GM12878 (cell line): Measurements from ENCODE around the gene ITGB5. TPM values are rescaled to one million over a fixed set of nuclear protein-coding genes. Genes with fewer than 3 reads are reported as not detected.

Experiments used
- ATAC-seq: fragments of 200-7000 bp; cut with Tn5 transposase; 3 replicates; pipeline ENCODE4 v1.9.1; 2020; ENCODE audit warnings: mild to moderate bottlenecking, moderate library complexity
- BruUV-seq: library from RNA; stranded (reverse); fragments of 400-500 nt; replicated peaks from 2 replicates; lab custom pipeline; 2021; lab: Mats Ljungman, UMichigan
- CTCF ChIA-PET: fragments of 300-600 bp; sonication (Branson Sonifier 250); formaldehyde crosslinking; extraction: SDS; loops from one replicate; lab custom pipeline; 2021; ENCODE audit warnings: inconsistent platforms; lab: Yijun Ruan, JAX
- POLR2A ChIA-PET: fragments of 350-600 bp; formaldehyde crosslinking; extraction: SDS; loops from one replicate; lab custom pipeline; 2021; ENCODE audit warnings: inconsistent platforms; lab: Charles Lee
- RAD21 ChIA-PET: fragments of 300-600 bp; sonication (Branson Sonifier 250); formaldehyde crosslinking; loops from one replicate; lab custom pipeline; 2023; ENCODE audit warnings: antibody characterized with exemption; ENCODE audit not compliant: unreplicated experiment; lab: Charles Lee
- SMC1A ChIA-PET: fragments of 300-600 bp; sonication (Branson Sonifier 250); formaldehyde crosslinking; loops from one replicate; lab custom pipeline; 2023; ENCODE audit not compliant: unreplicated experiment, uncharacterized antibody; lab: Charles Lee
- DNase-seq: peaks from one replicate; pipeline ENCODE4 v3.0.0-alpha.2; 2011; ENCODE audit warnings: low read depth, low spot score
- FAIRE-seq: peaks from 3 replicates; lab custom pipeline; 2011; peaks lifted over from hg19 to GRCh38; lab: Jason Lieb, UNC
- H2AFZ ChIP-seq: 2 replicates; pipeline ENCODE4 v1.6.0; 2011; ENCODE audit warnings: low read depth, low read length, control low read depth; ENCODE audit not compliant: control insufficient read depth
- H3K27ac ChIP-seq: 2 replicates; pipeline ENCODE4 v1.5.1; 2011; ENCODE audit warnings: control low read depth; ENCODE audit not compliant: control insufficient read depth, insufficient read depth
- H3K27me3 ChIP-seq, 2 experiments: replicated peaks in 1 of 2; 2 replicates each; pipeline versions ENCODE4 v1.6.0 to v1.6.1; 2011; ENCODE audit warnings: low read length in 1 of 2; ENCODE audit not compliant: control insufficient read depth in 2 of 2, insufficient read depth in 2 of 2
- H3K36me3 ChIP-seq, 2 experiments: 2 replicates each; pipeline ENCODE4 v1.5.1; 2011; ENCODE audit warnings: low read length in 1 of 2; ENCODE audit not compliant: control insufficient read depth in 2 of 2, insufficient read depth in 2 of 2
- H3K4me1 ChIP-seq: 2 replicates; pipeline ENCODE4 v1.6.1; 2011; ENCODE audit warnings: mild to moderate bottlenecking, low read length, moderate library complexity, mixed read lengths; ENCODE audit not compliant: control insufficient read depth, insufficient read depth
- H3K4me2 ChIP-seq: 2 replicates; pipeline ENCODE4 v1.6.0; 2011; ENCODE audit warnings: control low read depth; ENCODE audit not compliant: control insufficient read depth, insufficient read depth
- H3K4me3 ChIP-seq: fragments of 200-600 bp; sonication (generic); 2 replicates; pipeline ENCODE4 v1.5.1; 2016
- H3K79me2 ChIP-seq: 2 replicates; pipeline ENCODE4 v1.6.0; 2011; ENCODE audit warnings: low read length; ENCODE audit not compliant: control insufficient read depth, insufficient read depth
- H3K9ac ChIP-seq: 2 replicates; pipeline ENCODE4 v1.8.0; 2011; ENCODE audit warnings: low read length, control low read depth, mixed read lengths; ENCODE audit not compliant: control insufficient read depth, insufficient read depth
- H3K9me3 ChIP-seq: replicated peaks from 3 replicates; pipeline ENCODE4 v1.5.1; 2011; ENCODE audit warnings: mild to moderate bottlenecking, low read length; ENCODE audit not compliant: control insufficient read depth, insufficient read depth
- H4K20me1 ChIP-seq: 2 replicates; pipeline ENCODE4 v1.6.0; 2011; ENCODE audit not compliant: control insufficient read depth, insufficient read depth
- BRCA1 ChIP-seq: IDR thresholded peaks from 2 replicates; pipeline ENCODE4 v1.6.1; 2011; ENCODE audit warnings: low read depth, low read length, improper control_type of control experiment
- CBFB ChIP-seq: IDR thresholded peaks from 2 replicates; pipeline ENCODE4 v1.6.1; 2016; ENCODE audit warnings: antibody characterized with exemption, low read depth
- CTCF ChIP-seq, 3 experiments: IDR thresholded peaks in 2 of 3; conservative IDR thresholded peaks in 1 of 3; 2 replicates each; pipeline ENCODE4 v1.5.1; 2011; ENCODE audit warnings: low read depth in 3 of 3, low read length in 3 of 3, mild to moderate bottlenecking in 3 of 3, control low read depth in 2 of 3, moderate library complexity in 2 of 3, inconsistent platforms in 1 of 3, mixed read lengths in 1 of 3; ENCODE audit not compliant: control insufficient read depth in 2 of 3, insufficient read depth in 1 of 3; ENCODE audit errors: extremely low read depth in 1 of 3
- IRF4 ChIP-seq: IDR thresholded peaks from 2 replicates; pipeline ENCODE4 v1.6.1; 2011; ENCODE audit warnings: low read depth, low read length
- JUND ChIP-seq: IDR thresholded peaks from 2 replicates; pipeline ENCODE4 v1.6.1; 2012; ENCODE audit warnings: low read depth, mild to moderate bottlenecking, low read length, improper control_type of control experiment, moderate library complexity
- KLF5 ChIP-seq: fragments of 450-650 bp; IDR thresholded peaks from 2 replicates; pipeline ENCODE4 v1.6.1; 2014; ENCODE audit warnings: mild to moderate bottlenecking; ENCODE audit not compliant: partially characterized antibody
- NFYB ChIP-seq: IDR thresholded peaks from 2 replicates; pipeline ENCODE4 v1.6.1; 2011; ENCODE audit warnings: low read depth, mild to moderate bottlenecking, low read length, improper control_type of control experiment, moderate library complexity; ENCODE audit not compliant: insufficient read depth
- NR2C2 ChIP-seq: IDR thresholded peaks from 2 replicates; pipeline ENCODE4 v1.6.1; 2011; ENCODE audit warnings: borderline replicate concordance, low read depth; ENCODE audit not compliant: control insufficient read depth, insufficient read length
- PAX5 ChIP-seq: IDR thresholded peaks from 2 replicates; pipeline ENCODE4 v1.6.1; 2011; ENCODE audit warnings: low read depth, low read length, borderline replicate concordance
- PKNOX1 ChIP-seq: fragments of 450-650 bp; IDR thresholded peaks from 2 replicates; pipeline ENCODE4 v1.6.1; 2016; ENCODE audit warnings: mild to moderate bottlenecking
- POLR2AphosphoS2 ChIP-seq: IDR thresholded peaks from 2 replicates; pipeline ENCODE4 v1.6.1; 2011; ENCODE audit warnings: low read depth, mild to moderate bottlenecking, low read length, improper control_type of control experiment, moderate library complexity
- RAD21 ChIP-seq: IDR thresholded peaks from 2 replicates; pipeline ENCODE4 v1.6.1; 2011; ENCODE audit warnings: mild to moderate bottlenecking, low read depth, low read length, moderate library complexity; ENCODE audit not compliant: insufficient read depth
- RFX5 ChIP-seq: IDR thresholded peaks from 2 replicates; pipeline ENCODE4 v1.6.1; 2011; ENCODE audit warnings: low read depth, low read length, improper control_type of control experiment
- TARDBP ChIP-seq: IDR thresholded peaks from 2 replicates; pipeline ENCODE4 v1.6.1; 2016; ENCODE audit warnings: borderline replicate concordance
- USF2 ChIP-seq: IDR thresholded peaks from 2 replicates; pipeline ENCODE4 v1.6.1; 2011; ENCODE audit warnings: low read depth, low read length, improper control_type of control experiment, borderline replicate concordance
- WGBS: methylation state at CpG from one replicate; pipeline ENCODE4 v1.1.6; 2016; ENCODE audit warnings: low lambda C conversion rate; ENCODE audit not compliant: insufficient replicate concordance, insufficient coverage; ENCODE audit errors: missing lambda C conversion rate; 5-methylcytosine and 5-hydroxymethylcytosine counted together
- in situ Hi-C: fragments of 300-500 bp; cut with MboI; formaldehyde crosslinking; loops from 9 replicates; pipeline ENCODE4 v1.14.3; 2018; ENCODE audit warnings: mixed read lengths
- intact Hi-C: fragments of 100-400 bp; cut with micrococcal nuclease; formaldehyde crosslinking; loops from one replicate; pipeline ENCODE4 v1.14.2; 2022; ENCODE audit not compliant: unreplicated experiment
- polyA plus RNA-seq, 11 experiments: library from polyadenylated mRNA; depleted of rRNA in 4 of 11; unstranded in 6 of 11; stranded (reverse) in 5 of 11; fragments of >200 nt; fragmentation: Nextera tagmentation in 4 of 11; fragmentation: Illumina TruSeq in 1 of 11; extraction: Ambion mirVana in 4 of 11; extraction: Trizol in 1 of 11; gene quantifications; 1 replicate in 1 of 11; 2 replicates in 10 of 11; pipeline versions ENCODE4 v1.2.1 to v1.2.3, GENCODE V29; 2011 to 2016; ENCODE audit warnings: inconsistent platforms in 2 of 11, missing spikeins in 2 of 11, low read depth in 1 of 11
- total RNA-seq, 4 experiments: library from RNA; depleted of rRNA in 3 of 4; stranded (reverse); fragments of >200 nt in 3 of 4; fragmentation: Illumina TruSeq in 1 of 4; extraction: Trizol in 1 of 4; gene quantifications; 2 replicates each; pipeline versions ENCODE4 v1.2.1 to v1.2.3, GENCODE V29; 2013 to 2021

ITGB5 gene
- total and polyA plus RNA-seq, 10 of the 15 experiments (the other 5 are each of a cell fraction or from before 2014, with no cell fraction given), result 0.05 to 10.0 (median 0.83) TPM; not detected in 2

- TF ChIP-seq PKNOX1 (no peak), TARDBP (no peak), NFYB (no peak), PAX5 (no peak), USF2 (no peak), IRF4 (no peak), JUND (no peak), NR2C2 (no peak), KLF5 (no peak), POLR2AphosphoS2 (no peak), RAD21 (no peak)
These were observed 39.3 kb downstream of the ITGB5 start (continued) for GRCh38 chr3:124847863-124848262.

GRCh38 chr3:124847051-124847450, 40.1 kb downstream of the ITGB5 start:
- TF ChIP-seq RFX5, result no peak
- TF ChIP-seq CTCF (IDR thresholded peaks at IDR 0.05 in 2 of 3, conservative IDR thresholded peaks at IDR 0.05 in 1 of 3; ENCODE audit: control insufficient read depth in 2 of 3, extremely low read depth in 1 of 3, insufficient read depth in 1 of 3, low read depth in 3 of 3, low read length in 3 of 3), result no peak
- TF ChIP-seq CBFB, result no peak
- no peak for TF ChIP-seq BRCA1
- intact Hi-C loops, result no loop called here
- Histone ChIP-seq H3K4me3 (no peak overlapping the region), H2AFZ (no peak overlapping the region), H3K9ac (no peak overlapping the region), H3K27ac (no peak overlapping the region), H3K79me2 (no peaks in the 10 kb centered on the region), H3K27me3 (no peaks in the 10 kb centered on the region; a peak in 1 of 4 replicates), H3K4me2 (no peak overlapping the region), H4K20me1 (no peaks in the 10 kb centered on the region), H3K4me1 (no peaks in the 10 kb centered on the region), H3K36me3 (no peaks in the 10 kb centered on the region), H3K9me3 (no peaks in the 10 kb centered on the region)
- no peak for ATAC-seq
- CTCF ChIA-PET, result no interaction called here
- no peak for FAIRE-seq
- 0% methylated on average over 1 of the region's 1 CpG for WGBS
- RAD21 ChIA-PET, result no interaction called here
- DNase-seq, result no peak
- SMC1A ChIA-PET, result interaction anchor here (1.7 kb wide), 1 partner anchor 16 kb away, joined by 4 read pairs; no protein-coding TSS in a partner anchor
- no TSS peak for BruUV-seq
- in situ Hi-C loops, result no loop called here
- POLR2A ChIA-PET, result no interaction called here
